Fibroblast of skin of scalp (primary cell): ENCODE data around the gene LILRB4.
"Not testable (repeated sequence)": the region's sequence is repeated elsewhere in the genome, so short reads cannot be mapped to it uniquely, and the experiment has no call there.

Experiments
- DNase-seq: peaks from one replicate; pipeline ENCODE4 v3.0.0-alpha.2; 2013

Gene LILRB4

DNA sequence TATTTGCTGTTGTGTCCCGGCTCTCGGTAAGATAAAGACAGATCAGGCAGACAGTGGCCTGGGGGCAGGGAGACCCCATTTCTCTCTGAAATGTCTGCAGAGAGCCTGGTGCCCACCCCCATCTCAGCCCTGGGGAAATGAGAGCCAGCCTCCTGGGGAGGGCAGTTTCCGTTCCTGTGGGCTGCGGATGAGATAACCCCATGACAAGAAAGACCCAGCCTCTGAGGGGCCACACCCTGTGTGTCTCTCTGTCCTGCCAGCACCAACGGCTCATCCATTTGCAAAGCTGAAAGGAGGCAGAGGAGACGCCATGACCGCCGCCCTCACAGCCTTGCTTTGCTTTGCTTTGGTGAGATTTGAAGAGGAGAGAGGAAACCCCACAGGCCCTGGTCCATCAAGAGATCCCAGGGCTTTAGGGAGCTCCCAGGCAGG is 33.3 kb downstream of the LILRB4 start:
- no peak for DNase-seq

DNA sequence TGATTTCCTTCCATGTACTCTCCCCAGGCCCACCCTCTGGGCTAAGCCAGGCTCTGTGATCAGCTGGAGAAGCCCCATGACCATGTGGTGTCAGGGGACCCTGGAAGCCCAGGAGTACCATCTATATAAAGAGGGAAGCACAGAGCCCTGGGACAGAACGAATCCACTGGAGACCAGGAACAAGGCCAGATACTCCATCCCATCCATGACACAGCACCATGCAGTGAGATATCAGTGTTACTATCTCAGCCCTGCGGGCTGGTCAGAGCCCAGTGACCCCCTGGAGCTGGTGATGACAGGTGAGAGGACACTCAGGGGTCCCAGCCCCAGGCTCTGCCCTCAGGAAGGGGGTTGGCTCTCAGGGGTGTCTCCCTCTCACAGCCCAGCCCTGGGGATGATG is 34.0 kb downstream of the LILRB4 start:
- DNase-seq: no peak

GRCh38 chr19:54697716-54698115 is 34.9 kb downstream of the LILRB4 start:
- DNase-seq: not testable (repeated sequence)

- DNase-seq: no peak
Observed at GRCh38 chr19:54704928-54705327, 42.1 kb downstream of the LILRB4 start.

- no peak for DNase-seq
Observed at GRCh38 chr19:54707962-54708361, 45.2 kb downstream of the LILRB4 start.

DNA sequence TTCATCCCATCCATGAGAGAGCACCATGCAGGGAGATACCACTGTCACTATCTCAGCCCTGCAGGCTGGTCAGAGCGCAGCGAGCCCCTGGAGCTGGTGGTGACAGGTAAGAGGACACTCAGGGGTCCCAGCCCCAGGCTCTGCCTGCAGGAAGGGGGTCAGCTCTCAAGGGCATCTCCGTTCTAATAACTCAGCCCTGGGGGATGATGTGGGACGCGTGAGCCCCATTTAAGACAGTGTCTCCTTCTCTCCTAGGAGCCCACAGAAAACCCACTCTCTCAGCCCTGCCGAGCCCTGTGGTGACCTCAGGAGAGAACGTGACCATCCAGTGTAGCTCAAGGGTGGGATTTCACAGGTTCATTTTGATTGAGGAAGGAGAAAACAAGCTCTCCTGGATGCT is 46.0 kb downstream of the LILRB4 start:
- DNase-seq: no peak

- no peak for DNase-seq
Observed at GRCh38 chr19:54709212-54709948, 46.6 kb downstream of the LILRB4 start.

GRCh38 chr19:54709956-54710355 is 47.2 kb downstream of the LILRB4 start:
- DNase-seq: not testable (repeated sequence)
